ENCODE data around the gene KANSL1L. TPM values are rescaled to one million over a fixed set of nuclear protein-coding genes. Genes with fewer than 3 reads are reported as not detected.

Gene KANSL1L
- polyA plus RNA-seq, 1 donor (not counting 4 experiments of a cell fraction or from before 2014, with no cell fraction given), result 4.7 TPM

- Histone ChIP-seq H3K4me3 (ENCODE audit: control insufficient read depth in 2 of 3, extremely low read depth in 1 of 3, insufficient read depth in 2 of 3, low read depth in 1 of 3, low read length in 3 of 3) (no peak overlapping the region), H3K27ac (ENCODE audit: control insufficient read depth, insufficient read depth, low read length) (no peak overlapping the region), H3K9me1 (ENCODE audit: control insufficient read depth, extremely low read depth, insufficient read depth, low read length) (no peaks in the 10 kb centered on the region), H2AFZ (ENCODE audit: control insufficient read depth, low read length) (no peak overlapping the region), H3K4me1 (ENCODE audit: control insufficient read depth, extremely low read depth, insufficient read depth, low read length) (no peaks in the 10 kb centered on the region), H3K4me2 (ENCODE audit: control insufficient read depth, extremely low read depth, insufficient read depth, low read depth, low read length) (no peak overlapping the region), H4K20me1 (ENCODE audit: control insufficient read depth, extremely low read depth, insufficient read depth, low read length) (no peaks in the 10 kb centered on the region), H3K36me3 (ENCODE audit: control insufficient read depth in 2 of 2, extremely low read depth in 1 of 2, insufficient read depth in 2 of 2, low read length in 2 of 2) (no peaks in the 10 kb centered on the region), H3K9me3 (ENCODE audit: control insufficient read depth, low read depth, low read length) (no peaks in the 10 kb centered on the region), H3K27me3 (ENCODE audit: control insufficient read depth, extremely low read depth, insufficient read depth, low read length) (no peaks in the 10 kb centered on the region), H3K79me2 (ENCODE audit: control insufficient read depth, insufficient read depth, low read length) (no peaks in the 10 kb centered on the region), H3K9ac (ENCODE audit: control insufficient read depth, extremely low read depth, insufficient read depth, low read length) (no peak overlapping the region)
- TF ChIP-seq CTCF (optimal IDR thresholded peaks at IDR 0.05 in 1 of 3, IDR thresholded peaks at IDR 0.05 in 1 of 3, conservative IDR thresholded peaks at IDR 0.05 in 1 of 3; ENCODE audit: extremely low read depth in 1 of 3, insufficient read depth in 2 of 3, low read length in 3 of 3), result no peak
- no peak for TF ChIP-seq EZH2 (IDR thresholded peaks at IDR 0.05; ENCODE audit: low read length)
- FAIRE-seq (no peak), DNase-seq (ENCODE audit: low read depth, low spot score) (no peak)
- dilution Hi-C loops (cut with MboI; ENCODE audit: extremely low pct_ligation_motif_present, low sequenced_read_pairs), result no loop called here
Observed at GRCh38 chr2:210180477-210180876, 9.3 kb upstream of the KANSL1L start.

GRCh38 chr2:210179351-210179990 lies 8.3 kb upstream of the KANSL1L start:
- FAIRE-seq, result no peak
- Histone ChIP-seq H3K4me1 (ENCODE audit: control insufficient read depth, extremely low read depth, insufficient read depth, low read length) (no peaks in the 10 kb centered on the region), H3K9me1 (ENCODE audit: control insufficient read depth, extremely low read depth, insufficient read depth, low read length) (no peaks in the 10 kb centered on the region), H3K36me3 (ENCODE audit: control insufficient read depth in 2 of 2, extremely low read depth in 1 of 2, insufficient read depth in 2 of 2, low read length in 2 of 2) (no peaks in the 10 kb centered on the region), H3K27ac (ENCODE audit: control insufficient read depth, insufficient read depth, low read length) (no peak overlapping the region), H3K27me3 (ENCODE audit: control insufficient read depth, extremely low read depth, insufficient read depth, low read length) (no peaks in the 10 kb centered on the region), H3K4me3 (ENCODE audit: control insufficient read depth in 2 of 3, extremely low read depth in 1 of 3, insufficient read depth in 2 of 3, low read depth in 1 of 3, low read length in 3 of 3) (no peak overlapping the region), H3K9ac (ENCODE audit: control insufficient read depth, extremely low read depth, insufficient read depth, low read length) (no peak overlapping the region), H3K4me2 (ENCODE audit: control insufficient read depth, extremely low read depth, insufficient read depth, low read depth, low read length) (no peak overlapping the region), H4K20me1 (ENCODE audit: control insufficient read depth, extremely low read depth, insufficient read depth, low read length) (no peaks in the 10 kb centered on the region), H3K79me2 (ENCODE audit: control insufficient read depth, insufficient read depth, low read length) (no peaks in the 10 kb centered on the region), H2AFZ (ENCODE audit: control insufficient read depth, low read length) (no peak overlapping the region), H3K9me3 (ENCODE audit: control insufficient read depth, low read depth, low read length) (no peaks in the 10 kb centered on the region)
- dilution Hi-C loops (cut with MboI; ENCODE audit: extremely low pct_ligation_motif_present, low sequenced_read_pairs), result no loop called here
- no peak for DNase-seq (ENCODE audit: low read depth, low spot score)
- no peak for TF ChIP-seq EZH2 (IDR thresholded peaks at IDR 0.05; ENCODE audit: low read length)
- no peak for TF ChIP-seq CTCF (optimal IDR thresholded peaks at IDR 0.05 in 1 of 3, IDR thresholded peaks at IDR 0.05 in 1 of 3, conservative IDR thresholded peaks at IDR 0.05 in 1 of 3; ENCODE audit: extremely low read depth in 1 of 3, insufficient read depth in 2 of 3, low read length in 3 of 3)

Measured in keratinocyte (primary cell).